ENCODE measurements around the gene NFILZ.

Gene NFILZ

GRCh38 chr19:8642561-8642960, 12.1 kb downstream of the NFILZ start:
- no peak for TF ChIP-seq POLR2AphosphoS5 (IDR thresholded peaks at IDR 0.05; ENCODE audit: low read depth, low read length)
- no peak for TF ChIP-seq REST (IDR thresholded peaks at IDR 0.05; ENCODE audit: insufficient read depth in 1 of 2, low read depth in 2 of 2, low read length in 2 of 2)
- TF ChIP-seq TAF1 (IDR thresholded peaks at IDR 0.05; ENCODE audit: borderline replicate concordance, insufficient read depth, low read length): no peak
- TF ChIP-seq SIN3A (IDR thresholded peaks at IDR 0.05; ENCODE audit: borderline replicate concordance, insufficient read depth, low read length): no peak
- no peak for TF ChIP-seq FOXP2 (optimal IDR thresholded peaks at IDR 0.05; ENCODE audit: borderline replicate concordance, extremely low read depth, extremely low read length, insufficient read depth)

GRCh38 chr19:8643860-8644653, 13.6 kb downstream of the NFILZ start:
- no peak for TF ChIP-seq TAF1 (IDR thresholded peaks at IDR 0.05; ENCODE audit: borderline replicate concordance, insufficient read depth, low read length)
- no peak for TF ChIP-seq FOXP2 (optimal IDR thresholded peaks at IDR 0.05; ENCODE audit: borderline replicate concordance, extremely low read depth, extremely low read length, insufficient read depth)
- TF ChIP-seq REST (IDR thresholded peaks at IDR 0.05; ENCODE audit: insufficient read depth in 1 of 2, low read depth in 2 of 2, low read length in 2 of 2): no peak
- TF ChIP-seq SIN3A (IDR thresholded peaks at IDR 0.05; ENCODE audit: borderline replicate concordance, insufficient read depth, low read length): no peak

GRCh38 chr19:8648240-8648639, 17.8 kb downstream of the NFILZ start:
- no peak for TF ChIP-seq SIN3A (IDR thresholded peaks at IDR 0.05; ENCODE audit: borderline replicate concordance, insufficient read depth, low read length)
- TF ChIP-seq FOXP2 (optimal IDR thresholded peaks at IDR 0.05; ENCODE audit: borderline replicate concordance, extremely low read depth, extremely low read length, insufficient read depth): no peak
- no peak for TF ChIP-seq TAF1 (IDR thresholded peaks at IDR 0.05; ENCODE audit: borderline replicate concordance, insufficient read depth, low read length)
- TF ChIP-seq REST (IDR thresholded peaks at IDR 0.05; ENCODE audit: insufficient read depth in 1 of 2, low read depth in 2 of 2, low read length in 2 of 2): no peak
- TF ChIP-seq POLR2AphosphoS5 (IDR thresholded peaks at IDR 0.05; ENCODE audit: low read depth, low read length): no peak

- TF ChIP-seq SIN3A (IDR thresholded peaks at IDR 0.05; ENCODE audit: borderline replicate concordance, insufficient read depth, low read length) (no peak), REST (IDR thresholded peaks at IDR 0.05; ENCODE audit: insufficient read depth in 1 of 2, low read depth in 2 of 2, low read length in 2 of 2) (no peak), FOXP2 (optimal IDR thresholded peaks at IDR 0.05; ENCODE audit: borderline replicate concordance, extremely low read depth, extremely low read length, insufficient read depth) (no peak), TAF1 (IDR thresholded peaks at IDR 0.05; ENCODE audit: borderline replicate concordance, insufficient read depth, low read length) (no peak)
These were observed 24.3 kb downstream of the NFILZ start for GRCh38 chr19:8654591-8655339.
